Pancreas (tissue), 10 donors: Measurements from ENCODE around the gene C12orf75. TPM values are rescaled to one million over a fixed set of nuclear protein-coding genes. Genes with fewer than 3 reads are reported as not detected.

ENCODE experiments used
- ATAC-seq, 4 donors: fragments of 200-7000 bp; cut with Tn5 transposase; one replicate each; pipeline versions ENCODE4 v1.8.0 to v1.9.1; 2020; ENCODE audit warnings: mild to moderate bottlenecking in 4 of 4, moderate library complexity in 4 of 4
- DNase-seq, 6 donors: peaks; one replicate each; pipeline ENCODE4 v3.0.0-alpha.2; 2020
- FAIRE-seq: peaks from 2 replicates; lab custom pipeline; 2012; peaks lifted over from hg19 to GRCh38; lab: Jason Lieb, UNC
- H3K27ac ChIP-seq, 4 donors: fragments of 200-600 bp; sonication (generic); 1 replicate in 3 of 4; 2 replicates in 1 of 4; pipeline versions ENCODE4 v1.5.0 to v1.8.0; 2020
- H3K27me3 ChIP-seq, 4 donors: fragments of 200-600 bp; one replicate each; pipeline ENCODE4 v1.8.0; 2021
- H3K36me3 ChIP-seq, 3 donors: fragments of 200-600 bp; sonication (generic) in 1 of 3; one replicate each; pipeline versions ENCODE4 v1.5.0 to v1.8.0; 2020 to 2021
- H3K4me1 ChIP-seq, 3 donors: fragments of 200-600 bp; one replicate each; pipeline ENCODE4 v1.8.0; 2021
- H3K4me3 ChIP-seq, 4 donors: fragments of 200-600 bp; sonication (generic) in 2 of 4; one replicate each; pipeline versions ENCODE4 v1.5.0 to v1.8.0; 2020 to 2021
- H3K9me3 ChIP-seq, 4 donors: fragments of 200-600 bp; one replicate each; pipeline ENCODE4 v1.8.0; 2021
- CTCF ChIP-seq, 4 donors: fragments of 200-600 bp; sonication (generic) in 3 of 4; IDR thresholded peaks; one replicate each; pipeline versions ENCODE4 v1.5.0 to v1.8.0; 2021; ENCODE audit warnings: antibody characterized with exemption in 4 of 4
- WGBS, 2 donors: extraction: QIAGEN DNeasy Blood & Tissue Kit; methylation state at CpG; one replicate each; pipeline ENCODE4 v1.1.7; 2013; 5-methylcytosine and 5-hydroxymethylcytosine counted together
- intact Hi-C, 3 donors: fragments of 100-400 bp; cut with DNase I; formaldehyde crosslinking; loops; one replicate each; pipeline versions ENCODE4 v1.11.1 to v1.14.2; 2022
- polyA plus RNA-seq, 2 donors: library from polyadenylated mRNA; stranded (reverse); fragments of 200-250 nt; gene quantifications; one replicate each; pipeline ENCODE4 v1.2.3, GENCODE V29; 2013
- total RNA-seq, 6 donors: library from RNA; stranded (reverse); fragmentation: NEBNext Ultra II Directional in 4 of 6; extraction: Animal tissue kit (Norgen Biotek cat#: 25700) in 4 of 6; gene quantifications; one replicate each; pipeline versions ENCODE4 v1.2.1 to v1.2.4, GENCODE V29; 2021 to 2023
- donor health status: healthy with polysubstance abuse.
- donor health status: DM: no; HTN: no; CAD: no; lungs with moderate emphysema.
- donor health status: DM: no; HTN: no; CAD: no.
- donor health status: control.
- donor health status: control.
- donor health status: Bipolar disorder and iron deficiency.
- donor health status: DM: yes; HTN: yes; CAD: no.
- donor health status: DM: no; HTN: no; CAD: no.
- donor health status: DM: no; HTN: no; CAD: no.
- donor health status: DM: yes; HTN: yes; CAD: no.

Gene C12orf75
- total and polyA plus RNA-seq, 8 donors = 20.2 to 104 (median 43.5) TPM

GRCh38 chr12:105293187-105293586, 37.3 kb upstream of the C12orf75 start:
- Histone ChIP-seq H3K9me3 (no peaks in the 10 kb centered on the region), H3K27me3 (no peaks in the 10 kb centered on the region), H3K4me1 (no peaks in the 10 kb centered on the region), H3K27ac (no peak overlapping the region), H3K4me3 (no peak overlapping the region), H3K36me3 (no peaks in the 10 kb centered on the region)
- no peak for TF ChIP-seq CTCF (IDR thresholded peaks at IDR 0.05)
- no peak for FAIRE-seq
- intact Hi-C loops = no loop called here
- no peak for DNase-seq
- ATAC-seq = no peak

GRCh38 chr12:105294161-105294560, 36.3 kb upstream of the C12orf75 start:
- DNase-seq = no peak
- Histone ChIP-seq H3K36me3 (no peaks in the 10 kb centered on the region), H3K4me3 (no peak overlapping the region), H3K27me3 (no peaks in the 10 kb centered on the region), H3K27ac (no peak overlapping the region), H3K9me3 (no peaks in the 10 kb centered on the region), H3K4me1 (no peaks in the 10 kb centered on the region)
- no peak for FAIRE-seq
- ATAC-seq = no peak
- intact Hi-C loops = no loop called here
- WGBS, 2 donors = 65 to 72% methylated on average over 2 of the region's 2 CpGs
- no peak for TF ChIP-seq CTCF (IDR thresholded peaks at IDR 0.05)

GRCh38 chr12:105294886-105295479, 35.5 kb upstream of the C12orf75 start:
- intact Hi-C loops = no loop called here
- no peak for TF ChIP-seq CTCF (IDR thresholded peaks at IDR 0.05)
- FAIRE-seq (no peak), DNase-seq (no peak), ATAC-seq (no peak)
- Histone ChIP-seq H3K9me3 (no peaks in the 10 kb centered on the region), H3K4me1 (no peaks in the 10 kb centered on the region), H3K27me3 (no peaks in the 10 kb centered on the region), H3K27ac (no peak overlapping the region), H3K36me3 (no peaks in the 10 kb centered on the region), H3K4me3 (no peak overlapping the region)
- 69 to 76% methylated on average over 4 of the region's 4 CpGs for WGBS, 2 donors

GRCh38 chr12:105296116-105297089, 34.1 kb upstream of the C12orf75 start:
- no peak overlapping the region for H3K4me3 ChIP-seq
- FAIRE-seq = no peak
- intact Hi-C loops = no loop called here
- 42 to 44% methylated on average over 8 of the region's 8 CpGs for WGBS, 2 donors
- no peak overlapping the region for H3K27ac ChIP-seq
- DNase-seq = no peak
- no peaks in the 10 kb centered on the region for H3K4me1 ChIP-seq
- ATAC-seq = no peak
- H3K36me3 ChIP-seq = no peaks in the 10 kb centered on the region
- H3K9me3 ChIP-seq = no peaks in the 10 kb centered on the region
- no peaks in the 10 kb centered on the region for H3K27me3 ChIP-seq
- no peak for TF ChIP-seq CTCF (IDR thresholded peaks at IDR 0.05)

GRCh38 chr12:105300883-105301282, 29.6 kb upstream of the C12orf75 start:
- WGBS, 2 donors = 86 to 91% methylated on average over 6 of the region's 6 CpGs
- no peak overlapping the region for H3K4me3 ChIP-seq
- TF ChIP-seq CTCF (IDR thresholded peaks at IDR 0.05) = no peak
- H3K4me1 ChIP-seq = no peaks in the 10 kb centered on the region
- DNase-seq (no peak), FAIRE-seq (no peak), ATAC-seq (no peak)
- H3K36me3 ChIP-seq = no peaks in the 10 kb centered on the region
- no peak overlapping the region for H3K27ac ChIP-seq
- H3K27me3 ChIP-seq = no peaks in the 10 kb centered on the region
- intact Hi-C loops = no loop called here
- no peaks in the 10 kb centered on the region for H3K9me3 ChIP-seq
